ENCODE measurements around the gene CKAP2L. TPM values are rescaled to one million over a fixed set of nuclear protein-coding genes. Genes with fewer than 3 reads are reported as not detected.

Gene CKAP2L
- total and polyA plus RNA-seq, 11 donors: 0.06 to 4.5 (median 0.29) TPM; not detected in 4

GRCh38 chr2:112694182-112694581, 70.2 kb downstream of the CKAP2L start:
- H3K27me3 ChIP-seq: no peaks in the 10 kb centered on the region
- H3K4me1 ChIP-seq: peaks cover 0 to 40% (median 0%) of the 10 kb centered on the region in 12 donors
- WGBS, 4 donors: 95 to 98% (median 96%) methylated on average over 11 to 12 of the region's 12 CpGs
- no peak overlapping the region for H3K4me3 ChIP-seq
- no peaks in the 10 kb centered on the region for H3K36me3 ChIP-seq
- TF ChIP-seq CTCF (IDR thresholded peaks at IDR 0.05): no peak
- TF ChIP-seq POLR2A (IDR thresholded peaks at IDR 0.05): no peak
- no peak overlapping the region for H3K27ac ChIP-seq
- intact Hi-C loops (cut with DNase I): loop anchor here in 4 of 10 donors (5.0 to 10.0 kb wide), 2 partner anchors 67 to 69 kb away; no protein-coding TSS in a partner anchor
- DNase-seq: no peak
- no peaks in the 10 kb centered on the region for H3K9me3 ChIP-seq
- no peak for ATAC-seq

- intact Hi-C loops (cut with DNase I): loop anchor here in 4 of 10 donors (5.0 to 10.0 kb wide), 2 partner anchors 66 to 69 kb away; no protein-coding TSS in a partner anchor
- 76 to 86% (median 82%) methylated on average over 9 of the region's 9 CpGs for WGBS, 4 donors
- ATAC-seq: no peak
Observed at GRCh38 chr2:112693596-112693995, 70.8 kb downstream of the CKAP2L start.

GRCh38 chr2:112692918-112693317, 71.5 kb downstream of the CKAP2L start:
- H3K27ac ChIP-seq: peak overlapping the region in 1 of 12 donors; percentile 77
- peaks cover 0 to 28% (median 0%) of the 10 kb centered on the region in 12 donors for H3K4me1 ChIP-seq
- intact Hi-C loops (cut with DNase I): loop anchor here in 4 of 10 donors (5.0 to 10.0 kb wide), 2 partner anchors 66 to 68 kb away; no protein-coding TSS in a partner anchor
- H3K9me3 ChIP-seq: no peaks in the 10 kb centered on the region
- no peak overlapping the region for H3K4me3 ChIP-seq
- no peaks in the 10 kb centered on the region for H3K27me3 ChIP-seq
- DNase-seq (no peak), ATAC-seq (no peak)
- TF ChIP-seq POLR2A (IDR thresholded peaks at IDR 0.05) (no peak), CTCF (IDR thresholded peaks at IDR 0.05) (no peak)
- 83 to 95% (median 87%) methylated on average over 1 of the region's 1 CpG for WGBS, 4 donors
- no peaks in the 10 kb centered on the region for H3K36me3 ChIP-seq

More at GRCh38 chr2:112693596-112693995, 70.8 kb downstream of the CKAP2L start:
- Histone ChIP-seq H3K9me3 (no peaks in the 10 kb centered on the region), H3K4me3 (no peak overlapping the region), H3K36me3 (no peaks in the 10 kb centered on the region), H3K27ac (no peak overlapping the region), H3K4me1 (peaks cover 0 to 34% (median 0%) of the 10 kb centered on the region in 12 donors), H3K27me3 (no peaks in the 10 kb centered on the region)
- TF ChIP-seq POLR2A (IDR thresholded peaks at IDR 0.05) (no peak), CTCF (IDR thresholded peaks at IDR 0.05) (no peak)
- no peak for DNase-seq

GRCh38 chr2:112692495-112692911, 71.9 kb downstream of the CKAP2L start:
- Histone ChIP-seq H3K36me3 (no peaks in the 10 kb centered on the region), H3K27me3 (no peaks in the 10 kb centered on the region), H3K4me1 (peaks cover 0 to 28% (median 0%) of the 10 kb centered on the region in 12 donors), H3K27ac (peak overlapping the region in 1 of 12 donors; percentile 77), H3K9me3 (no peaks in the 10 kb centered on the region), H3K4me3 (no peak overlapping the region)
- peak in 3 of 4 donors; percentile 61 to 83 (median 73) for ATAC-seq
- 59 to 72% (median 61%) methylated on average over 4 to 5 of the region's 5 CpGs for WGBS, 4 donors
- peak in 2 of 5 donors; percentile 25 to 45 for DNase-seq
- intact Hi-C loops (cut with DNase I): loop anchor here in 4 of 10 donors (5.0 to 10.0 kb wide), 2 partner anchors 65 to 68 kb away; no protein-coding TSS in a partner anchor
- no peak for TF ChIP-seq CTCF (IDR thresholded peaks at IDR 0.05)
- no peak for TF ChIP-seq POLR2A (IDR thresholded peaks at IDR 0.05)

Measured in heart left ventricle (tissue), 16 donors.